ENCODE results near the gene NLGN3.

NLGN3 gene

DNA sequence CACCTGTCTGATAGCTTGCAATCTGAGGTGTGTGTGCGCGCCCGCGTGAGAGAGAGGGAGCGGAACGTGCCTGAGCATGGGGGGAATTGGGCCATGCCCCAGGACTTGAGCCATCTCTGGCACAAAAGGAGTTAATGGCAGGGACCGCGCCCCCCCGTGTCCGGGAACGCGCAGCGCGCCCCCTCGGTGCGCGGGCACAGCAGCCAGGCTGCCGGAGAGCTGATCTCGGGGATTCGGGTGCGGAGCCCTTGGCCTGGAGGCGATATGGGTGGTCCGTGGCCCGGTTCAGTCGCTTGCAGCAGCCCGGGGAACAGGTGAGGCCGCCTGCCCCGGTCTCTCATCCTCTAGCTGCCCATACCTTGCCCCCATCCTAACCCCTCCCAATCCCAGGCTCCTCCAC, at the start of gene NLGN3:
TSS of gene NLGN3 (plus strand) at position 191 of the 400 bp plus-strand sequence. CDS start 2,909 bp downstream, outside the sequence.
- DNase-seq (ENCODE audit: low read depth, low spot score), result no peak

DNA sequence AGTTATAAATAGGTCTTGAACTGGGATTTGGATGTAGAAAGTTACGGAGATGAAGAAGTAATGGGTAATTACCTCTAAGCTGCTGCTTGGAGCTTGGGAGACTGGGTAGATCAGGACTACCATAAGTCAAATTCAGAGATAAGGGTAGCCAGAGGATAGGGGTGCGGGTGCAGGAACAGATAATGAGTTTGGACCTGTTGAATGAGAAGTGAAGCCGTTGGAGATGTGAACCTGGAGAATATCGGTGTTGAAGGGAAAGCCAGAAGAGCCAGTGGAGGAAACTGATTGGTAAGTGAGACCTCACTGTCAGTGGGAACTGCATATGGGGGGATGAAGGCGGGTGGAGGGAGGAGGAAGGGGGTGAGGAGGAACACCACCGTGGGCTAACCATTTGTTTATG, 49.6 kb upstream of the NLGN3 start:
- no peak for DNase-seq (ENCODE audit: low read depth, low spot score)

DNA sequence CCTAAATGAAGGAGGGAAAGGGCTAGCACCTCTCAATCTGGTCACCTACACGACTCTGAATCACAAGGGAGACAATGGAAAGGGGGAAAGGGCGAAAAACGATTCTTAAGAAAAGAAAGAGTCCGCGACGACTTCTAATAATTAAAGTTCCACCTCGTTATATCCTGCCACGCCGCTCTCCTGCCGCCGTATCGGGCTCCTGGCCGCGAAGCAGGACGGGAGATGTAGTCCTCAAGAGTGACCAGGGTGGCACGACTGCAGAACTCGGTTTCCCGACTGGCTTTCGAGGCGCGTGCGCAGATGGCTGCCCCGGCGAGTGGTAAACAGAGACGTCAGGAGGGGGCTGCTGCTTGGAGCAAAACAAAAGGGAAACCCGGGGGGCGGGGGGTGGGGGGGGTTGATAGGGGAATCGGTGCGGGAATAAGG, 49.1 kb upstream of the NLGN3 start, which contains the start of gene FOXO4:
TSS of gene FOXO4 (plus strand) at position 297 of the 426 bp plus-strand sequence. CDS start 678 bp downstream, outside the sequence.
- DNase-seq (ENCODE audit: low read depth, low spot score), result no peak

DNA sequence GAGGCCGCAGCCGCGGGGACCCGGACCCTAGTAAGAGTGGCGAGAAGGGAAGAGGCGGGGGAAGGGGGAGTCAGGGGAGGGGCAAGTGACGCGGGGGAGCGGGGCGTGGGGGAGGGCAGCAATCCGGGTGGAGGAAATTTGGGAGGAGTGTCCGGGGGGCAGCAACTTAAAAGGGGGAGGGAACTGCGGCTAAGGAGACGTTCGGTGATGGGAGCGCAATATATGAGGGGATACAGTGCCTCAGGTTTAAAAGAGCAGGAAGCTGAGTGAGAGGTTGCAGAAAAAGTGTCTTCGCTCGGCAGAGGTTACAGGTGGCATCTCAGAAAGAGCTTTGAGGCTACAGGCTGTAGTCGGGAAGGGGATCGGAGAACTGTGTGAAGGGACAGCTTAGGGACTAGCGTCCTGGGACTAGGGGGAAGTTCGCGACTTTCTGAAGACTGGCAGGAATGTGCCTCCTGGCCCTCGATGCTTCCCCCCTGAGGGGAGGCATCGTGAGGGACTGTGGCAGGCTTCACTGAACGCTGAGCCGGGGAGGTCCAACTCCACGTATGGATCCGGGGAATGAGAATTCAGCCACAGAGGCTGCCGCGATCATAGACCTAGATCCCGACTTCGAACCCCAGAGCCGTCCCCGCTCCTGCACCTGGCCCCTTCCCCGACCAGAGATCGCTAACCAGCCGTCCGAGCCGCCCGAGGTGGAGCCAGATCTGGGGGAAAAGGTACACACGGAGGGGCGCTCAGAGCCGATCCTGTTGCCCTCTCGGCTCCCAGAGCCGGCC, 48.5 kb upstream of the NLGN3 start:
- DNase-seq (ENCODE audit: low read depth, low spot score), result no peak

DNA sequence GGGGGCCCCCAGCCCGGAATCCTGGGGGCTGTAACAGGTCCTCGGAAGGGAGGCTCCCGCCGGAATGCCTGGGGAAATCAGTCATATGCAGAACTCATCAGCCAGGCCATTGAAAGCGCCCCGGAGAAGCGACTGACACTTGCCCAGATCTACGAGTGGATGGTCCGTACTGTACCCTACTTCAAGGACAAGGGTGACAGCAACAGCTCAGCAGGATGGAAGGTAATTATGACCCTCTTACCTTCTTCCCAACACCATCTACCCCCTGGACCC, 47.9 kb upstream of the NLGN3 start:
- DNase-seq (ENCODE audit: low read depth, low spot score), result no peak

DNA sequence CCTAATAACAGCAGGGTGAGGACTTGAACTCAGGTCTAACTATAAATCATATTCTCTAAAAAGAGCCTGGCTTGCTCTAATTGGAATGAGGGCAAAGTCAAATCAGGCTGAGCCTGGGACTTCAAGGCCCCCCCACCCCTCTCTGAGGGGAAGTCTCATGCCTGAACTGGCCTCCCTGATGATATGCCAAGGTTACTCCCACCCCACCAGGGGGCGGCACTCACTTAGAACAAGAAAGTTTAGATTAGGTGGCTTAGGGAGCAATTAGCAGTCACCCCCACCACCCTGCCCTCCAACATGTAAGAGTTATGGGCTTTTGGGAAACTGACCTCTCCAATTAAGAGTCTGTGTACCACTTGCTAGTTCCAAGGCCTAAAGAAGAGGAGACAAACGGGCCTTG, 46.3 kb upstream of the NLGN3 start:
- no peak for DNase-seq (ENCODE audit: low read depth, low spot score)

DNA sequence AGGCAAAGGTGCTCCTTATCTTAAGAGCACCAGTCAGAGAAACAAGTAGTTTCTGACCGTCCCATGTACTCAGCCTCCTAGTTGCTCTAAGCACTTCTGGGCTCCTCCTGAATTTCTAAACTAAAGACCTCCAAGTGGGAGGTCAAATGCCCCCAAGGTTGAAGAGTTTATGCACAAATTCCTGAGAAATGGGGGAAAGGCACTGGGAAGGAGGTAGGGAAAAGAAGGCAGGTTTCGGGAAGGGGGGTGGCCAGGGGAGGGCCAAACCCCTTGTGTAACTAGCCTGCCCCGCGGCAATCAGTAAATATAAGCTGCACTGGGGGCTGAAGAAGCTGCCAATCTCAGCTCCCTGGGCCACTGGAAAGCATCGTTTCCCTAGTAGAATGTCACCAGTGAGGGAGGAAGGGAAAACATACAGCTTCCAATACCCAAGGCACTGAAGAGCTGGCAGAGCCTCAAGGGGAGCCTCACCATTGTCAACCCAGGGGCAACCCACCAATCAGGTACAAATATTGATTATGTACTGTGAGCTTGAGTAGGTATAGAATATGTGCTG, 45.6 kb upstream of the NLGN3 start:
- no peak for DNase-seq (ENCODE audit: low read depth, low spot score)

DNA sequence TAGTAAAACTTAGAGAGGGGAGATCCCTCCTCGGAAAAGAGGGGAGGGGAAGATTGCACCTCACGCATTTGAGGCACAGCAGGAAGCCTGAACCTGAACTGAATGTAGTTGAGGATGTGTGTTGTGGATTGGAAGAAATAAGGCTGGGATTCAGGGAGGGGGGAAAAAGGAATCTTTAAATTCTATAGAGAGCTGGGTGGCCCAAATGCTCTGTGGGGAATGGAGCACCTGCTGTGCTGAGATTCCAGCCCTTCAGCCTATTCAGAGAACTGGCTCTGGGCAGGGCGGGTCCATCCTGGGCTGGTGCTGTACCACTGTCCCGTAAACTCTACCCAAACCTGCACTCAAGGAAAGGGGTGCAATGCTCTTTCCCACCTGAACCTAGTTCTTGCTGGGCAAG, 44.9 kb upstream of the NLGN3 start:
- DNase-seq (ENCODE audit: low read depth, low spot score), result no peak

DNA sequence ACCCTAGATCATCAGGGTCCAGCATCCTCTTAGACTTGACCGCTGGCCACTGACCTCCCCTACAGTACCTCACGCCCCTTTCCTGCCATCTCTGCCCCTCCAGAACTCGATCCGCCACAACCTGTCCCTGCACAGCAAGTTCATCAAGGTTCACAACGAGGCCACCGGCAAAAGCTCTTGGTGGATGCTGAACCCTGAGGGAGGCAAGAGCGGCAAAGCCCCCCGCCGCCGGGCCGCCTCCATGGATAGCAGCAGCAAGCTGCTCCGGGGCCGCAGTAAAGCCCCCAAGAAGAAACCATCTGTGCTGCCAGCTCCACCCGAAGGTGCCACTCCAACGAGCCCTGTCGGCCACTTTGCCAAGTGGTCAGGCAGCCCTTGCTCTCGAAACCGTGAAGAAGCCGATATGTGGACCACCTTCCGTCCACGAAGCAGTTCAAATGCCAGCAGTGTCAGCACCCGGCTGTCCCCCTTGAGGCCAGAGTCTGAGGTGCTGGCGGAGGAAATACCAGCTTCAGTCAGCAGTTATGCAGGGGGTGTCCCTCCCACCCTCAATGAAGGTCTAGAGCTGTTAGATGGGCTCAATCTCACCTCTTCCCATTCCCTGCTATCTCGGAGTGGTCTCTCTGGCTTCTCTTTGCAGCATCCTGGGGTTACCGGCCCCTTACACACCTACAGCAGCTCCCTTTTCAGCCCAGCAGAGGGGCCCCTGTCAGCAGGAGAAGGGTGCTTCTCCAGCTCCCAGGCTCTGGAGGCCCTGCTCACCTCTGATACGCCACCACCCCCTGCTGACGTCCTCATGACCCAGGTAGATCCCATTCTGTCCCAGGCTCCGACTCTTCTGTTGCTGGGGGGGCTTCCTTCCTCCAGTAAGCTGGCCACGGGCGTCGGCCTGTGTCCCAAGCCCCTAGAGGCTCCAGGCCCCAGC, 43.8 kb upstream of the NLGN3 start:
- DNase-seq (ENCODE audit: low read depth, low spot score), result no peak

DNA sequence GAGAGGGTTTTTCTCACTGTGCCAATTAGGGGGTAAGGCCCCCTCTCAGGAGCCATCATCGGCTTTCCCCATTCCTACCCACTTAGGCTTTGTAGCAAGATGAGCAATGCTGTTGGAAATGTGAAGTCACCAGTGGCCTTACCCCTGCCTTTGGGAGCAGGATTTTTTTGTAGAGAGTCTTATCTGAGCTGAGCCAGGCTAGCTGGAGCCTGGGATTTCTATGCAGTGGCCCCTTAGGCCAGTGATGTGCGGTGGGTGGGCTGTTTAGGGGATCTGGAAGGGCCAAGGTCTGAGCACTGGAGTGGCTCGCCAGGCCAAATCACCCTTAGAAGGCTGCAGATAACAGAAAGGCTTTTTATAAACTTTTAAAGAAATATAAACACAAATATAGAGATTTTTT, 42.3 kb upstream of the NLGN3 start:
- DNase-seq (ENCODE audit: low read depth, low spot score), result no peak

DNA sequence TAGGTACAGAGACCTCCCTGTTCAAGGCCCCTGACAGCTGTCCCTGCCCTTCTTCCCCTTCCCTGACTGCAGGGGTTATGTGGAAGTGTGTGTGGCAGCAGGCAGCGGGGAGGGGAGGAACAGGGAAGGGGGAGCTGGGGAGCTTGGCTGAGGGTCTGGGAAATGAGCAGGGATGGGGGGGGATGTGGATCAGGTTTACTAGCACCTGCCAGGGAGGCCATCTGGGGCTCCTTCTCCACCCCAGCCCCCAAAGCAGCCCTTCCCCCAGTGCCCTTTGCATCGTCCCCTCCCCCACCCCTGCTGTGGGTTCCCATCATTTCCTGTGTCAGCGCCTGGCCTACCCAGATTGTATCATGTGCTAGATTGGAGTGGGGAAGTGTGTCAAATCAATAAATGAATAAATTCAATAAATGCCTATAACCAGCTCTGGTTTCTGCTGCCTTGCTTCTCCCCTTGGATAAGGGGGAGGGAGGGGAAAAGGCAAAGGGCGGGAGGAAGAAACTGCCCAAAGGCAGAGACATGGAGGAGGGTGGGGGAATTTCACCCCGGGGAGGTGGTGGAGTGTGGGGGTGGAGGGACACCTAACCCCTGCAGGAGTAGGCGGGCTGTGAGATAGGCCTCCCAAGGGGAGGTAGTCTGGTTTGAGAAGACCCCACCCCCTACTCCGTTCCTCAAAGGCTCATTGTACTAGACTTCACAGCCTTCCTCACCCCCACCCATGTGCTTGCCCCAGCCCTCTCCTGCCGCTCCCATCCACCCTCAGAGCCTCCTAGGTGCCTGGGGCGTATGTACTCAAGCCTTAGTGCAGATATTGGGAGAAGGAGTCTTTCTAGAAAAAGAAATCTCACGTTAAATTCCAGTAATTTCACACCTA, 41.3 kb upstream of the NLGN3 start:
- DNase-seq (ENCODE audit: low read depth, low spot score), result no peak

DNA sequence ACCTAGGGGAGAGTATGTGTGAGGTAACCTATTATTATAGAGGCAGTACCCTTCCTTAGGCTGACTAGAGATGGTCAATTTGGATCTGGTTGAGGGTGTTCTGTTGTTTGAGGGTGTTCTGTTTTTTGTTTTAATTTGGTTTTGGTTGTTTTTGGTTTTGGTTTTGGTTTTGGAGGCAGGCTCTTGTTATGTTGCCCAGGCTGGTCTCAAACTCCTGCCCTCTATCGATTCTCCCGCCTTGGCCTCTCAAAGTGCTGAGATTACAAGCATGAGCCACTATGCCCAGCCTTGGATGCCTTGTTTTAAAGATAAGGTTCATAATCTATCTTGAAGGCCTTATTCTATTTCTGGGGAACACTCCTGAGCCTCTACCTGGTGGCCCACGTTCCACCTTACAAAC, 39.0 kb upstream of the NLGN3 start:
- no peak for DNase-seq (ENCODE audit: low read depth, low spot score)

DNA sequence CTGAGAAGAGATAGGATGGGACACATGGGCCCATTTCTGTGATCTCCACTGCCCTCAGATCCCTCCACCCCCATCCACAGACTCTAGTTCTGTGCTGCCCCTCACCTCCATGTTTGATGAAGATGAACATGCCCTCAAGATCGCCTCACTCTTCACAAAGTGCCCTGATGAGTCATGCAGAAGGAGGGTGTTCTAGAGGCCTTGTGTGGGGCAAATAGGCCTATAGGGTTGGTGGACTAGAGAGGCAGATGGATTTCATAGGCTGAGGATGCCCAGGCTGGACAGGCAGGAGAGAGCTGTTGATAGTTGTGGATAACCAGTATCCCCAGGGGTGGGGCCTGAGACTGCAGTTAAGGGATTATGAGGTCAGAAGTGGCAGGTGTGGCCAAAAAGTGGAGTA, 38.2 kb upstream of the NLGN3 start, which contains the start of gene CXorf65:
TSS of gene CXorf65 (minus strand) at position 314 of the 400 bp plus-strand sequence. CDS start at position 130, 184 bp downstream.
- DNase-seq (ENCODE audit: low read depth, low spot score), result no peak

DNA sequence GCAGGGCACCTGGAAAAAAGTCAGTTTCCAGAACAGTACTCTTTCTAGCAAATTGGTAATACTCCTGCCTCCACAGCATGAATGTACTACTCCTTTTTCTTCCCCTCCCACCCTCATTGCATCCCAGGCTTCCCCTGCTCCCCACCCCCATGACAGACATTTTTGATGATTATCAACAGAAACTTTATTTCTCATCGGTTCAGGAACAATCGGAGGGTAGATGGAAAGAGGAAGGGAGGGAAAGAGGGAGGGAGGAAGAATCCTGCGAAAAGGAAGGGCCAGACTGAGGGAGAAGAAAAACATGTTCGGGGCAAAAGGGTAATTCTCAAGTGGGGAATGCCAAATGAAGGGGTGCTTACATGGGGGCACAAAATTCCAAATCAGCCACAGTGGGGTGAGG, 37.4 kb upstream of the NLGN3 start:
- DNase-seq (ENCODE audit: low read depth, low spot score), result no peak

DNA sequence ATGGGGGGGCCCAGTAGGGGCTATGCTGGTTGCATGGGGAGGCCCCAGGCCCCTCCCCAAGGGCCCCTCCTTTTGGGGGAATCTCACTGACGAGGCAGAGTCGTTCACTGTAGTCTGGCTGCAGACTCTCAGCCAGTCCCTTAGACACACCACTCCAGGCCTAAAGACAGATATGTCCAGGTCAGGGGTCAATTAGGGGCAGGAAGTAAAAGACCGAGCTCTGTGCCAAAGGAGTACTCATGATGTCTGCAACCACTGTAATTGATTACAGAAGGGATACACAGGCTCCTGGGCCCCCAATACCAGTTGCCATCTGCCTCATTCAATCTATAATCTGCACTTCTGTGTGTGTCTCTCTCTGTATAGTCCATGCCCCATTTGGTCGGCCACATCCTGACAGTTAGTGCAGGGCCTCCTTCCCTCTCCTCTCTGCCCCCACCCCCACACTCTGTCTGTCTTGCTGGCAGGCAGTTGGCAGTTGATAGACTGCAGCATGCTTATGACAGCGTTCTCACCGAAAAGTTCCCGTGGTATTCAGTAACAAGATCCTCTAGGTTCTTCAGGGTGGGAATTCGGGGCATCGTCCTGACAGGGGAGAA, 36.8 kb upstream of the NLGN3 start:
- no peak for DNase-seq (ENCODE audit: low read depth, low spot score)

DNA sequence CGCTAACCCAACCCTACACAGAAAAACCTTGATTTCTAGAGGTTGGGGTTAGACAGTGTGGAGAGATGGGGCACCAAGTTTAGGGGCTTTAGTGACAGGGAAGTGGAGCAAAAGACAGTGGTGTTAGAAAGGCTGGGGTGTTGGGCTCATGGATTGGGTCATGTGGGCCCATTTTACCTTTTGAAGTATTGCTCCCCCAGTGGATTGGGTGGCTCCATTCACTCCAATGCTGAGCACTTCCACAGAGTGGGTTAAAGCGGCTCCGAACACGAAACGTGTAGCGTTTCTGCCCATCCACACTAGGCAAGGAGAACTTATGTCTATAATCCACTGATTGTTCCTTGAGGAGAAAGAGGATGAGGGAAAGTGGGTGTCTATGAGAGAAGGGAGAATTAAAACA, 35.6 kb upstream of the NLGN3 start:
- DNase-seq (ENCODE audit: low read depth, low spot score), result no peak

DNA sequence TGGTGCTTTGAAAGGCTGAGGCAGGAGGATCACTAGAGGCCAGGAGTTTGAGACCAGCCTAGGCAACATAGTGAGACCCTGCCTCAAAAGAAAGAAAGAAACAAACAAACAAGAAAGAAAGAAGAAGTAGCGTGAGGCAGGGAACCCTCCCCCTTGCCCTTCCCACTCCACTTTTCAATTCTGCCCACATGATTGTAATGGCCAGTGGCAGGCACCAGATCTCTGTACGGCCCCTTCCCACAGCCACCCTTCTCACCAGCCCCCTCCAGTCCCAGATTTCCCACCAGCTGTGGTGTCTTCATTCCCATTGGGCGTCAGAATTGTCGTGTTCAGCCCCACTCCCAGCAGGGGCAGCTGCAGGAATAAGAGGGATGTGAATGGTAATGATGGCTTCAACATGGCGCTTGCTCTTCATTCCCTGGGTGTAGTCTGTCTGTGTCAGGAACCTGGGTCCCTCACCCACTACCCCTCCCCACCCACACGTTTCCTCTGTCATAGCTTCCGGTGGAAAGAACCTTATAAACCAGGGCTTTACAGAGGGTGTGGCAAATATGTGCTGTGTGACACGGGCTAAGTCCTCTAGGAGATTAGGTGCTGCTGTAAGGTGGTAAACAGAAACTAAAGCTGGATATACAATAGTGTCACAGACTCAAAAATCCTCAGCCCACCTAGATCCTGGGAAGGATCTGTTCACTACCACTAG, 33.3 kb upstream of the NLGN3 start, which contains the start of gene IL2RG:
TSS of gene IL2RG (minus strand) at position 437 of the 703 bp plus-strand sequence. CDS start at position 399, 38 bp downstream.
- no peak for DNase-seq (ENCODE audit: low read depth, low spot score)

DNA sequence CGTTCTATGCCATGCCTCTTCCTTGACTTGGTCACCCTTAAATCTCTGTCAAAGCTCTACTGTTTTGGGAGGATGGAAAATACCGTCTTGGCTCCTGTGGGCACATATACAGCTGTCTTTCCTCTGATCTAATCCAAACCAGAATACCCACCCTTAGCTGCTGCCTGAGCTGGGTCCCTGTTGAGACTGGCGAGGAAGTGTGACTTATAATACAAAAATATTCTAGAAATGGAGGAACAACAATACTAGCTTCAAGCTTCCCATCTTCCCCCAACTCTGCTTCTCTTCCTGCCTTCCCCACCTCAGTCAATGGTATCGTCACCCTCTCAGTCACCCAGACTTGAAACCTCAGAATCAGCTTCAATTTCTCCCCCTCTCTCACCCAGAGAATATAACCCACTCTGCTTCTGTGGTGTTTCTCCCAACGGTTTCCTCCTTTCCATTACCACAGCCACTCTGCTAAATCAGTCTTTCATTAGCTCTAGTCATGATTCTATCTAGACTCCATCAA, 32.7 kb upstream of the NLGN3 start:
- DNase-seq (ENCODE audit: low read depth, low spot score), result no peak

DNA sequence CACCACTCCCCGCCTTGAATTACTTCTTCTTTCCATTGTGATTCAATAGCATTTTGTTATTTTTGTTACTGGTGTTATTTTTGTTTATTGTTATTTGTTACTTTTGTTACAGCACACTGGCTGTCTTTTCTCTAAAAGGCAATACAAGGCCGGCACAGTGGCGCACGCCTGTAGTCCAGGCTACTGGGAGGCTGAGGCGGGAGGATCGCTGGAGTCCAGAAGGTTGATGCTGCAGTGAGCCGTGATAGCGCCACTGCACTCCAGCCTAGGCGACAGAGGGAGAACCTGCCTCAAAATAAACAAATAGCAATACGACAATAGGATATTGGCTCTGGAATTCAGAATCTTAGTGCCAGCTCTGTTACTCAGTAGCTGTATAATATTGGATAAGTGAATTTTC, 27.3 kb upstream of the NLGN3 start:
- DNase-seq (ENCODE audit: low read depth, low spot score), result no peak

Measured in iPS DF 19.7 (cell line).